GM11168 (cell line): Measurements from ENCODE around the gene KIF1B.
"Not testable (repeated sequence)": the region's sequence is repeated elsewhere in the genome, so short reads cannot be mapped to it uniquely, and the experiment has no call there.

Experiments
- in situ Hi-C: fragments of 300-500 bp; cut with MboI; formaldehyde crosslinking; loops from one replicate; pipeline ENCODE4 v1.12.0; 2022; ENCODE audit warnings: low sequenced_read_pairs; ENCODE audit not compliant: unreplicated experiment

KIF1B gene

DNA sequence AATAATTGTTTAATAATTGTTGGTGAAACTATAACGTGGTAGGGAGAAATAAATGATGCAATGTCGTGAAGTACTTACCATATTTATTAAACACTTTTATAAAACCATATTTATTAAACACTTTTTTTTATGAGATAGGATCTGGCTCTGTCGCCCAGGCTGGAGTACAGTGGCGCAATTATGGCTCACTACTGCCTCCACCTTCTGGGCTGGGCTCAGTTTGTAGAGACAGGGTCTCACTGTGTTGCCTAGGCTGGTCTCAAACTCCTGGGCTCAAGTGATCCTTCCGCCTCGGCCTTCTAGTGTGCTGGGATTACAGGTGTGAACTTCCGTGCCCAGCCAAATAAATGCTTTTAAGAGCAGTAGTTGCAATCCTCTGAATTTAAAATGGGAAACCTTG is 112.5 kb downstream of the KIF1B start:
- in situ Hi-C loops = no loop called here

DNA sequence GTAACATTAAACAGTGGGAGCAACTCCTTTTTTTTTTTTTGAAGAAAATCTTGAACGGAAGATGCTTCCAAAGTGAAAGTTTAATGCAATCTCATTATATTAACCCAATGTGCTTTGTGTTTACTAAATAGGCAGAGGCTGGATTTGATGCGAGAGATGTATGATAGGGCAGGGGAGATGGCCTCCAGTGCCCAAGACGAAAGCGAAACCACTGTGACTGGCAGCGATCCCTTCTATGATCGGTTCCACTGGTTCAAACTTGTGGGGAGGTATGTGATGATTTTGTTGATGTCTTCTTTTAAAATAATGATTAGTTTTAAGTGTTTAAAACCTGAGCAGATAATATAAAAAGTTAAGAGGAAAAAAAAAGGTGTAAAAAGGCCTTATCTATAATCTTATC is 114.3 kb downstream of the KIF1B start:
- in situ Hi-C loops = no loop called here

DNA sequence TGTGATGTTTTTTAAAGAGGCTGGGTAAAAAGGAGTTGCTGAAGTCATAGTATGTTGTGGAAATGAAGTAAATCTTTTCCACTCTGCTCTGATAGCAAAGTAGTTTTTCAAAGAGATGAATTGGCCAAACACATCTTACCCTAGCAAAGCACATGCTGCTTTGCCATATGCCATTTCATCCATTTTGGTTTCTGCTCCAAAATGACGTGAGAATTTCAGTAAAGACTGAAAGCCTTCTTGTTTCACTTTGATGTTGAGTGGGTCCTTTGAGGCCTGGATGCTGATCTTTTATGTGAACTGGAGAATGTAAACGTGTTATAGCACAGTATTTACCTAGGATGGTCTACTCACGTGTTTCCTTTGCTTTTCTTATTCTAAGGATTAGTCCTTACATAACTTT is 115.2 kb downstream of the KIF1B start:
- in situ Hi-C loops = no loop called here

DNA sequence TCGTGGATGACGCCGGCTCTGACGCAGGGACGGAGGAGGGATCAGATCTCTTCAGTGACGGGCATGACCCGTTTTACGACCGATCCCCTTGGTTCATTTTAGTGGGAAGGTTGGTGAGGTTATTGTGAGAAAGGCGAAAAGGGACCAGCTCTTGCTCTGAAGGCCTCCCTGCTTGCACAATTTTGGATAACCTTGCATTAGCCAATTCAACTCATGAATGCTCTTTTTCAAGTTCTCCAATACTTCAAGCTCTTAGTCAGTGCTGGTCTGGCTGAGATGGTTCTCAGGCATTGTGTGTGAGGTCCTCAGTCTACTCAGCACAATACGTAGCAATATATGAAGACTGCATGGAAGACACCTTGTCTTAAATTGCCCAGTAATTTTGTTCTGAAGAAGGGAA is 115.9 kb downstream of the KIF1B start:
- in situ Hi-C loops = no loop called here

DNA sequence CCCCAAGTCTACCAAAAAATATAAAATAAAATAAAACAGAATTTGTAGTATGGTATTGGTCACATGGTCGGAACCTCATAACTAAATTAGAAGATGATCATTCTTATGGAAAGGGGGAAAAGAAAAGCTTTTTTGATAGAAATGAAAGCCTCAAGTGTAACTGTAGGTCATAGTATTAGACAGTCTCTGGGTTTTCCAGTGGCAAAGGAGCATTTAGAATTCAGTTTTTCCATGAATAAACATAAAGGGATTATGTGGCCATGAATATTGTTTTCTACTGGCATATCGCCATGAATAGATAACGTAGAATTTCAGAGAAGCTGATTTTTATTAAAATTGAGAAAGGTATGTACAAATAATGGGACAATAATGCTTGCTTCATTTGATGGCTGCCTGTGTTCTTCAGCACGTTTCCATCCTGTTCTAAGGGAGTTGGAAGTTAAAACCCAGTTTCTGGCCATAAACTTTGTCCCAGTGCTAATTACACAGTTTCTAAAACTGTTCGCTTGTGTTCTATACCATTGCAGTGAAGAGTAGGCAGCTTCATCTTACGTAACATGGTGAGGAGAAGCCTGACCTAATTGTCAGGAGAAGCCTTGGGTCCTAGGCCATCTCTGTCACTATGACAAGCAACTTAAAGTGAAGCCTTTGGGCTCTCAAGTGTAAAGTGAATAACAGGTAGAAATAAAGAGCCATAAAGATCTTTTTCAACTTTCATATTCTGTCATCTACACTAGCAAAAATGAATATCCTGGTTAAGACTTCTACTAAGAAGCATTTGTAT is 118.0 kb downstream of the KIF1B start:
- in situ Hi-C loops = no loop called here

DNA sequence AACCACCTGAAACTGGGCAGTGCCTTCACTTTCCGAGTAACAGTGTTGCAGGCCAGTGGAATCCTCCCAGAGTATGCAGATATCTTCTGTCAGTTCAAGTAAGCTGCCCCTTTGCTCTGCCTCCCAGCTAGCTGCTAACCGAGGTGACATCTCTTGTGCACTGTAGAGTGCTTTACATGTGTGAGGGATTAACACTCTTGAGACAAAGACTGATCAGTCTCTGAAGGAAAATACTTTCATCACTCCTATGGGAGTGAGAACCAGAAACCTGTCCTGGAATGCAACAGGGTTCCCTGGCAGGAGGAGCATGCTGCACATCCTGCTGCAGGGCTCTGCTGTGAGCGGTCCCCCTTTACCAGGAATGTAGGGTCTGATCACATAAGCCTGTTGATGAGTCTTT is 127.1 kb downstream of the KIF1B start:
- in situ Hi-C loops = no loop called here

DNA sequence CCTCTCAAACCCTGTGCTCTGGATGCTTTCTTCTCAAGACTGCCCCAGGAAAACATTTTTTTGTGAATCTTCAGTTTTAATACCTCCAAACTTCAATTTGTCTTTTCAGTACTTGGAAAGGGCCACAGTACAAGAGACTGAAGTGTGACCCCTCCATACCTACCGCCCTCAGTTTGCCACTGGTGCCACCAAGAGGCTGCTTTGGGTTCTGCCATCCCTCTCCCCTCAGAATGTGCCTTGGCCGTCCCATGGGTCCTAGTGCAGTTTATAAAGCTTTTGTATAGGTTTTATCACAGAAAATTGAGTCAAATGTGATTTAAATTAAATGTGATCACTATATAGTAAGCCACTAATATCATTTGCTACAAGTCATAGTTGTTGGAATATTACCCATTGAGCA is 127.7 kb downstream of the KIF1B start:
- in situ Hi-C loops = no loop called here

DNA sequence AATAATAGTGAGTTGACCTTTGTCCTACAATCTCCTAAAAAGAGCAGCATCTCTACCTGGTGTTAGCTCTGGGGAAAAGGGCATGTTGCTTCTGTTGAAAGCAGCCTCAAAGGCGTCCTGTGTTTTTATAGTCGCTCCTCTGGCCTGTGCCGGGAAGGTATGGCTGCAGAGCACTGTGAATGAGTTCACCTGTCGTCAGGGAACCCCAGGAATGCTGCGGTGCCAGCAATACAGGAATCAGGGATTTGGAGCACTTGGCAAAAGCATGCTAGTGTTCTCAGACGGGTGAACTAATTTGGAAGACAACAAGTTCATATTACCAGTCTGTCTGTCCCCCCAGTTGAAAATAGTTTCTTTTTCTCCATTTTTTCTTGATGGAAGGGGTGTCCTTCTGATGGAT is 128.2 kb downstream of the KIF1B start:
- in situ Hi-C loops = no loop called here

DNA sequence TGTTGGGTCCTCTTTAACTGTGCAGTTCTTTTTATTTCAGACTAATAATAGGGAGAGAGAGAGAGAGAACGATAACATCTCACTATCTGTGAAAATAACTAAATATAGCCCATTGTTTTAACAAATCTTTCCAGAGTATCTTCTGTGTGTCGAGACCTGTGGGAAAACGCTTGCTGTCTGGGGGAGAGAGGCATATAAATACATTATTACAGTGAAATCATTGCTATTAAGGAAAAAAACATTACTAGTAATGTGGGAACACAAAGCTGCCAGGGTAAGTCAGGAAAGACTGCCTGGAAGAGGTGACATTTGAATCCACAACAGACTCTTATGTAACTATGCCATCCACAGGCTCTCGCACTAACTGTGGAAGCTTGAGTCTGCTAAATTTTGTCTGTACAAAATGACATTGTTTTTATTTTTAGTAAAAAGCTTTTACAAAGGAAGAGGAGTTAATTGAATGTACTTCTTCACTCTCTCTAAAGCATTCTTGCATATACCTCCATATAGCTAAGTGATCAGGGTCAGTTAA is 128.7 kb downstream of the KIF1B start:
- in situ Hi-C loops = no loop called here

DNA sequence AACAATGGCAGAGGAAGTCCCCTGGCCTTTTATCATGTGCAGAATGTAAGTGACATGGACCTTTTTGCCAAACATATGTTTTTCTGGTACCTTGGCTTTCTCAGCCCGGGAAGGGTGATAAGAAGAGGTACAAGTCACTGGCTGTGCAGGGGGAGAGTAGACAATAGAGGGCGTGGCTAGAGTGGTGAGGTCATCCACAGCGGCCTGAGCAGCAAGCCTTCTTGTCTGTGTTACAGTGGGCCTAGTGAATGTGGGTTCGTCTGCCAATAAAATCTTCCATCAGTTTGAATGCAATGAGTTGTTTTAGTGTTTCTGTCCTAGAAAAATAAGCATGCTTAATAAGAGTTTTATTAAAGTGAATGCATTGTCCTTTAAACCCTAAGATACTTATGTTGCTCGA is 129.4 kb downstream of the KIF1B start:
- in situ Hi-C loops = no loop called here

DNA sequence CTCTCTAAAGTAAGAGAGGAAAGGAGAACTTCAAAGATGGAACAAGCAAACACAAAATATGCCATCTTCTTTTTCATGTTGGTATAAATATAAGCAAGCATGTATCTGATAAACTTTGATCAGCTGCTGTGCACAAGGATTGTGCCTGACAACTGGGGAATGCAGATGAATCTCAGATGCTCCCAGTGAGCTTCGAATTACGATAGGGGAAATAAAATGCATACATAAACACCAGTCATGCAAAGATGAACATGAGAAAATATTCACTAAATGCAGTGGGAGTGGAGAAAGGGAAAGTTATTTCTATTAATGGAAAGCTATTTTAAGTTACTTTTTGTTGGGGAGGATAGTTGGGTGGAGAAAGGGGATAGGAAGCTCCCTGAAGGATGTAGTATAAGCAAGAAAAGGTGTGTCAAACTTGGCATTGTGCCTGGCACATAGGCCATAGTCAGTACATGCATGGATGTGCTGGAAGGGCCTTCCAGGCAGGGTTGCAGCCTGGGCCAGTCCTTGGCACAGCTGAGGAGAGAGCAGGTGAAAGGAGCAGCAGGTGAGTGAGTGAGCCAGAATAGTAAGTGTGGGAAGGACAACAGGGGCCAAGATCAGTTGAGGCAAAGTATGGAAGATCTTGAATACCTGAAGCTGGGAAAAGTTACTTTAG is 130.7 kb downstream of the KIF1B start:
- in situ Hi-C loops = no loop called here

DNA sequence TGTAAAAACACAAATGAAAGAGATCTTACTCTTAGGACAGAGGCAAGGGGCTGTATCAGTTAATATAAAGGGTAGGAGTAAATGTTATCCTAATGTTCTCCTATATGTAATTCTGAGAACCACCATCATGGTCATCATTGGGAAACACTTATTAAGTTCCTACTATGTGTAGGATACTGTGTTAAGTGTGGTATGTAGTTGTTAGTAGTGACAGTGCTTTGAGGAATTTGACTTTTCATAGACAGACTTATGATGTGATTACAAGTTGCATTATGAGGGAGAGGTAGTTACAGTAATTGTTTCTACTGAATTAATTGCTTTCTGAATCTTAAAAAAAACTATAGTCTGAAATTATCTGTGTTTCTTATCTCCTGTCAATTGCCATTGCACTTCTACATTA is 136.7 kb downstream of the KIF1B start:
- in situ Hi-C loops = no loop called here

DNA sequence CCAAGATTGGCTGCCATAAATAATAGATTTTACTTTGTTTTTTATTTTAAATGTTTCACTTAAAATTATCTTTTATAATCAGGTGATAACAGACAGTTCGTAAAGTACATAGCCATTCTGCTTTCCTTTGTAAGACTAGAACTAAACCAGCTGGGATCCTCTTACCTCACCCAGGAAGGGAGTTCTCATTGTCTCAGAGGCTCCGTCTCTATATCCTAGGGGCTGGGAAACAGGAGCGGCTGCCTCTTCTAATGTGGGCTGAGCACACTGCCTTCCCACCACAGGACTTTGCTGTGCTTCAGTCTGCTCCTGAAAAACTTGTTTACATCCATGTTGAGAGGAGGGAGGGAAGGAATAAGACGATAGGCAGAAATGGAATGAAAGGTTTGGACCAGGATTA is 142.9 kb downstream of the KIF1B start:
- in situ Hi-C loops = no loop called here

DNA sequence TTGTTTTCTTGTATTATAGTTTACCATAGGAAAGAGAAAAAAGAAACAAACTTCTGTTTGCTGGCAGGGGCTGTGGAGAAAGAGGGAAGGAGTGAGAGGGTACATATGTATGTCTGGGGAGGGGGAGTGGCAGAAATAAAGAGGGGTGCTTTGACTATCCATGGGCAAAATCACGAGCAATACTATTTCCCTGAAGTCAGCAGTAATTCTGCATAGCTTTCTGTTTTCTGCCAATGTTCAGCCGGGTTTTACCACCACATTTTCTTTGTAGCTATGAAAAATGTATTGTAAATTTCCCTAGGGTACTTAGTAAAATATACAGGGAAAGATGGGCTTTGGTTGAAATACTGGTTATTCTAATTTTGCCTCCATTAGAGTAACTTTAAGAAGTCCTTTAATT is 143.3 kb downstream of the KIF1B start:
- in situ Hi-C loops = no loop called here

DNA sequence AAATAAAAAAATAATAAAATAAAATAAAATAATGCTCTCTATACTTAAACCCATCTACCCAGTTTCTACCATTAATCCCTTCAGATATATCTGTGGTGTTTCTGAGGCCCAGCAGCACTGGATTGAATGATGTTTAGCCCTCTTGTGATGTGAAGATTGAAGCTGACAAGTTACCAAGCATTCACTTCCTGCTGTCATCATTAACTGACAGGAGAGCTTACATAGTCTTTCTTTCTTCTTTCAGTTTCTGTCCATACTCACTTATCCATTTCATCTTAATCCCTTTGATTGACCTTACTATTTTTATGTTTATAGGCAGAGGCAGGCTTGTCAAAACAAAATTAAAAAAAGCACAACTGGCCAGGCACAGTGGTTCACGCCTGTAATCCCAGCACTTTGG is 149.7 kb downstream of the KIF1B start:
- in situ Hi-C loops = no loop called here

DNA sequence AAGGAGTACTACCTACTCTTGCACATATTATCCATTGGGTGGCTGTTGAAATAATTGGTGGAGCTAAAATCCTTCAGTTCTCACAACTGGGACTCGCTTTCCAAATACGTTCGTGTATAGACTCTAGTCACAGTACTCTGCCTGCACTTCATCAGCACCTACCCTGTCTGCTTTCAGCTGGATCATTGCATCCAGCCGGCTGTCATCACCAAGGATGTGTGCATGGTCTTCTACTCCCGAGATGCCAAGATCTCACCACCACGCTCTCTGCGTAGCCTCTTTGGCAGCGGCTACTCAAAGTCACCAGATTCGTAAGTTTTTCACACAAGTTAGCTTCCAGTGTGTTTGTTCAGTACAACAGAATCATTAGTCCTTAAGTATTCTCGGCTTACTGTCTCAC is 151.1 kb downstream of the KIF1B start:
- in situ Hi-C loops = no loop called here

DNA sequence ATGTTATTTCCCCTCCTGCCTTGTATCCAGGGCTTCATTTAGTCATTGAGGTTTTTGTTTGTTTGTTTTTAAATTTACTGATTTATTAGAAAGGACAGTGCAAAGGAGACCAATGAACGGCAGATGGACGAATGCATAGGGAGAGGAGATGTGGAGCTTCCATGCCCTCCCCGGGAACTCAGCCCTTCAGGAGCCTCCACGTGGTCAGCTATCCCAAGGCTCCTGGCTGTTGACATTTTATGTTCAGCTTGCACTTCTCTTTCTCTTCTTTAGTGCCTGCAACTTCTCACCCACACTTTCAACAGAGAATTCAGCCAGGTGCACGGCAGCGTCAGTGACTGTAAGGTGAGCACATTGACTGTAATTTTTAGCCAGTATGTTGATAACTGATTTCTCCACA is 157.8 kb downstream of the KIF1B start:
- in situ Hi-C loops = no loop called here

DNA sequence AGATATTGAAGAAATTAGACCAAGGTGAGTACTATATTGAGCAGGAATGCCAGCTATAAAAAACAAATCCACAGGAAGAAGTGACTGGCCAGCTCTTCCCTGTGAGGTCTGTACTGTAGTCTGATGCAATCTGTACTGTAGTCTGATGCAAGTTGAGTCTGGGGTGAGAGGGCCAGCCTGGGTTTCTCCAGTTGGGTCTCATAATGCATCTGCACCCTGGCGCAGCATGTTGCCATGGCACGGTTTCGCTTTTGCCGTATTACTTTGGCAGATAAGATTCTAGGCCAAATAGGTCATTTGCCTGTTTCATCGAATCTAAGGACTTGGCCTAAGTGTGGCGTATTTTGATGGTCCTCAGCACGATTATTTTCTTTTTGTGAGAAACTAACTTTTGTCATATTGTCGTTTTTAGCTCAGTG is 164.1 kb downstream of the KIF1B start:
- in situ Hi-C loops = no loop called here

DNA sequence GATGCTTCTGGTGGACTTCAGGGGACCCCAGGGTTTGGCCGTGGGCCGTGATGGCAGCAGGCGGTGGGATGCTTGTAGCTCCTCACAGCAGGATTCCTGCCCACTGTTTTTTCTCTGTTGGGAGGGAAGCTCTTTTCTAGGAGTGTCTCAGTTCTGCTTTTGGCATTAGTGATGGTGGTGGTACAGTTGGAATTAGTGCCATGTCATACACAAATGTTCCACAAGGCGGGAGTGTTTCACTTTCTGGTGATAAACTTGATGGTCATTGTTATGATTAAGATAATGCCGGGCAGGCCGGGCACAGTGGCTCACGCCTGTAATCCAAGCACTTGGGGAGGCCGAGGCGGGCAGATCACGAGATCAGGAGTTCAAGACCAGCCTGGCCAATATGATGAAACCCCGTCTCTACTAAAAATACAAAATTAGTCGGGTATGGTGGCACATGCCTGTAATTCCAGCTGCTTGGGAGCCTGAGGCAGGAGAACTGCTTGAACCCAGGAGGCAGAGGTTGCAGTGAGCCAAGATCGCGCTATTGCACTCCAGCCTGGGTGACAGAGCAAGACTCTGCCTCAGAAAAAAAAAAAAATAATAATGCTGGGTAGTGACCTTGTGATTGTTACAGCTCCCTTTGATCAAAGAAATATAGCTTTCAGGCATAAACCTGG is 167.1 kb downstream of the KIF1B start:
- in situ Hi-C loops = not testable (repeated sequence)

DNA sequence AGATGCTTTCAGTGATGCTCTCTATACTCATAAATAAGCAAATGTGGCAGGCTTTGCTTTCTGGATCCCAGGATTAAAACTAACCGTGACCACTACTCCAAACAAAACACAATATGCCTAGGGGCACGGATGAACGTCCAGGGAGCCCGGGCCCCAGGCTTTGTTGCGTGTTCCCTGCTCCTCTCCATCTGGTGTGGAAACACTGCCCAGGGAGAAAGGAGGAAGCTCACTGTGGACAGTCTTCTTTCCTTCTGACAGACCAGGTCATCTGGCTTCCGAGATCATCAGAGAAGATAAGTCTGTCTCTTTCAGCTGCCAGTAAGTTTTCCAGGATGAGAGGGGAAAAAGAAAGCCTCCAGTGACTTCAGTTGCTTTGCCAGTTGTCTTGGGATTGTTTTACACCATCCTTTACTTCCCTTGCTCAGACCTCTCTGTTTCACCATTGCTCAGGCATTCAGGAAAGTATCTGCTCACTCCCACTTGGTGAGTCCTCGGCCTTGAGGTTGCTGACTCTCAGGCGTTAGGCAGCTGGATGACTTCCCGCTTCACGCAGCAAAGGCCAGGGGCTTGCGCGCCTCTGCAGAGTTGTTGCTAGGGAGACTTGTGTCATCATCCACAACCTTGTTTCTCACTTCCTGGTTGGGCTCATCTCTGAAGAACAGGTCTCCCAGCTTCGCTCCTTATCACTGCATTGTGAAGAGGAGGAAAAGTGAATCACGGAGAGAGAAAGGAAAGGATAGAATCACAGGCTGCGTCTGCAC is 167.9 kb downstream of the KIF1B start:
- in situ Hi-C loops = no loop called here
